Peyer's patch (tissue), 4 donors: ENCODE data around the gene UBAC1.

Experiments
- CTCF ChIP-seq, 6 experiments: fragments of 450-650 bp in 4 of 6; fragments of 200-600 bp in 2 of 6; sonication (generic) in 1 of 6; IDR thresholded peaks; one replicate each; pipeline ENCODE4 v1.5.1; 2017 to 2019; ENCODE audit warnings: antibody characterized with exemption in 6 of 6, mild to moderate bottlenecking in 3 of 6, moderate library complexity in 1 of 6
- POLR2A ChIP-seq, 2 donors: fragments of 450-650 bp; IDR thresholded peaks; one replicate each; pipeline ENCODE4 v1.5.1; 2017; ENCODE audit warnings: antibody characterized with exemption in 2 of 2, mild to moderate bottlenecking in 2 of 2, moderate library complexity in 2 of 2

GRCh38 chr9:135947582-135947981, 13.6 kb downstream of the UBAC1 start:
- TF ChIP-seq CTCF (IDR thresholded peaks at IDR 0.05) = no peak
- no peak for TF ChIP-seq POLR2A (IDR thresholded peaks at IDR 0.05)
